HEK293 (cell line): ENCODE results near the gene WNT7A.

ENCODE experiments used
- CTCF ChIA-PET: fragments of 350-600 bp; formaldehyde crosslinking; extraction: SDS; loops from one replicate; lab custom pipeline; 2021; ENCODE audit warnings: antibody characterized with exemption; lab: Yijun Ruan, JAX
- POLR2A ChIA-PET: fragments of 300-600 bp; formaldehyde crosslinking; extraction: SDS; loops from one replicate; lab custom pipeline; 2020; ENCODE audit warnings: antibody characterized with exemption, inconsistent platforms; lab: Yijun Ruan, JAX
- H3K27ac ChIP-seq: fragments of 200-500 bp; sonication (Bioruptor generic); 2 replicates; pipeline ENCODE4 v1.5.1; 2014; ENCODE audit warnings: low read depth, low read length, control low read depth, inconsistent platforms; ENCODE audit errors: extremely low read depth
- H3K36me3 ChIP-seq, 2 experiments: fragments of 200-500 bp in 1 of 2; sonication (Bioruptor generic) in 1 of 2; 1 replicate in 1 of 2; 2 replicates in 1 of 2; pipeline ENCODE4 v1.5.1; 2014 to 2017; ENCODE audit warnings: inconsistent platforms in 2 of 2, low read length in 2 of 2; ENCODE audit not compliant: control insufficient read depth in 2 of 2, insufficient read depth in 1 of 2
- H3K4me1 ChIP-seq: fragments of 200-500 bp; sonication (Bioruptor generic); 2 replicates; pipeline ENCODE4 v1.5.1; 2014; ENCODE audit warnings: mild to moderate bottlenecking, low read length, inconsistent platforms; ENCODE audit not compliant: control insufficient read depth, insufficient read depth
- H3K4me3 ChIP-seq: 2 replicates; pipeline ENCODE4 v1.5.1; 2011; ENCODE audit warnings: low read depth, mild to moderate bottlenecking, control low read depth, low read length, moderate library complexity
- H3K9me3 ChIP-seq: fragments of 200-500 bp; sonication (Bioruptor generic); 2 replicates; pipeline ENCODE4 v1.5.1; 2014; ENCODE audit warnings: low read depth, low read length, inconsistent platforms; ENCODE audit not compliant: control insufficient read depth, insufficient read depth
- BCL6B ChIP-seq: fragments of 450-650 bp; formaldehyde crosslinking; IDR thresholded peaks from 2 replicates; pipeline ENCODE4 v1.5.1; 2017; ENCODE audit warnings: missing biosample characterization, missing genetic modification characterization
- INSM2 ChIP-seq: fragments of 450-650 bp; formaldehyde crosslinking; IDR thresholded peaks from 2 replicates; pipeline ENCODE4 v1.5.1; 2016; ENCODE audit warnings: missing biosample characterization, missing genetic modification characterization
- KLF7 ChIP-seq: fragments of 450-650 bp; formaldehyde crosslinking; IDR thresholded peaks from 2 replicates; pipeline ENCODE4 v1.5.1; 2016; ENCODE audit warnings: missing biosample characterization, missing genetic modification characterization, borderline replicate concordance
- KLF9 ChIP-seq: fragments of 450-650 bp; formaldehyde crosslinking; IDR thresholded peaks from 2 replicates; pipeline ENCODE4 v1.5.1; 2016; ENCODE audit warnings: missing biosample characterization, missing genetic modification characterization, low read depth
- OVOL3 ChIP-seq: fragments of 450-650 bp; formaldehyde crosslinking; IDR thresholded peaks from 2 replicates; pipeline ENCODE4 v1.5.1; 2016; ENCODE audit warnings: missing biosample characterization, missing genetic modification characterization
- SALL2 ChIP-seq: fragments of 450-650 bp; formaldehyde crosslinking; IDR thresholded peaks from 2 replicates; pipeline ENCODE4 v1.5.0; 2017; ENCODE audit warnings: missing biosample characterization, mild to moderate bottlenecking, missing genetic modification characterization, borderline replicate concordance
- SETDB1 ChIP-seq: IDR thresholded peaks from one replicate; pipeline ENCODE4 v1.6.1; 2017; ENCODE audit warnings: mild to moderate bottlenecking, low read length, moderate library complexity, mixed read lengths; ENCODE audit not compliant: insufficient read length
- SP3 ChIP-seq: fragments of 450-650 bp; formaldehyde crosslinking; IDR thresholded peaks from 2 replicates; pipeline ENCODE4 v1.5.1; 2016; ENCODE audit warnings: missing biosample characterization, missing genetic modification characterization
- TRIM28 ChIP-seq: IDR thresholded peaks from 2 replicates; pipeline ENCODE4 v1.6.1; 2011; ENCODE audit warnings: low read length, control low read depth, borderline replicate concordance
- WT1 ChIP-seq: fragments of 450-650 bp; formaldehyde crosslinking; IDR thresholded peaks from 2 replicates; pipeline ENCODE4 v1.5.1; 2016; ENCODE audit warnings: missing biosample characterization, missing genetic modification characterization
- ZBTB44 ChIP-seq: fragments of 450-650 bp; IDR thresholded peaks from 2 replicates; pipeline ENCODE4 v1.5.1; 2018; ENCODE audit warnings: missing biosample characterization, mild to moderate bottlenecking, missing genetic modification characterization
- ZNF112 ChIP-seq: fragments of 450-650 bp; formaldehyde crosslinking; IDR thresholded peaks from 2 replicates; pipeline ENCODE4 v1.5.0; 2017; ENCODE audit warnings: missing biosample characterization, missing genetic modification characterization
- ZNF19 ChIP-seq: fragments of 450-650 bp; formaldehyde crosslinking; IDR thresholded peaks from 2 replicates; pipeline ENCODE4; 2016; ENCODE audit warnings: missing biosample characterization, missing genetic modification characterization, low read depth
- ZNF211 ChIP-seq: fragments of 450-650 bp; formaldehyde crosslinking; IDR thresholded peaks from 2 replicates; pipeline ENCODE4 v1.5.1; 2016; ENCODE audit warnings: low read depth, missing biosample characterization, missing genetic modification characterization
- ZNF214 ChIP-seq: fragments of 450-650 bp; formaldehyde crosslinking; IDR thresholded peaks from 2 replicates; pipeline ENCODE4 v1.5.1; 2017; ENCODE audit warnings: missing biosample characterization, mild to moderate bottlenecking, missing genetic modification characterization, borderline replicate concordance
- ZNF221 ChIP-seq: fragments of 450-650 bp; formaldehyde crosslinking; IDR thresholded peaks from 2 replicates; pipeline ENCODE4 v1.5.1; 2017; ENCODE audit warnings: missing biosample characterization, missing genetic modification characterization, borderline replicate concordance
- ZNF266 ChIP-seq: fragments of 450-650 bp; formaldehyde crosslinking; IDR thresholded peaks from 2 replicates; pipeline ENCODE4 v1.5.1; 2016; ENCODE audit warnings: missing biosample characterization, missing genetic modification characterization, low read depth
- ZNF335 ChIP-seq: fragments of 450-650 bp; formaldehyde crosslinking; conservative IDR thresholded peaks from 2 replicates; pipeline ENCODE4 v1.5.1; 2016; ENCODE audit warnings: missing biosample characterization, missing genetic modification characterization
- ZNF394 ChIP-seq: fragments of 450-650 bp; formaldehyde crosslinking; IDR thresholded peaks from 2 replicates; pipeline ENCODE4 v1.5.1; 2016; ENCODE audit warnings: missing biosample characterization, missing genetic modification characterization, mild to moderate bottlenecking, moderate library complexity, borderline replicate concordance
- ZNF473 ChIP-seq: fragments of 450-650 bp; formaldehyde crosslinking; IDR thresholded peaks from 2 replicates; pipeline ENCODE4 v1.5.1; 2017; ENCODE audit warnings: missing biosample characterization, missing genetic modification characterization
- ZNF585B ChIP-seq: fragments of 450-650 bp; formaldehyde crosslinking; IDR thresholded peaks from 2 replicates; pipeline ENCODE4 v1.5.1; 2016; ENCODE audit warnings: missing biosample characterization, missing genetic modification characterization
- ZNF600 ChIP-seq: fragments of 450-650 bp; formaldehyde crosslinking; IDR thresholded peaks from 2 replicates; pipeline ENCODE4 v1.5.1; 2016; ENCODE audit warnings: missing biosample characterization, missing genetic modification characterization
- ZNF701 ChIP-seq: fragments of 450-650 bp; formaldehyde crosslinking; IDR thresholded peaks from 2 replicates; pipeline ENCODE4 v1.5.1; 2016; ENCODE audit warnings: missing biosample characterization, missing genetic modification characterization
- ZNF707 ChIP-seq: fragments of 450-650 bp; formaldehyde crosslinking; IDR thresholded peaks from 2 replicates; pipeline ENCODE4 v1.5.1; 2016; ENCODE audit warnings: missing biosample characterization, missing genetic modification characterization
- ZNF777 ChIP-seq: fragments of 450-650 bp; formaldehyde crosslinking; IDR thresholded peaks from 2 replicates; pipeline ENCODE4 v1.5.1; 2017; ENCODE audit warnings: missing biosample characterization, missing genetic modification characterization, borderline replicate concordance
- ZSCAN16 ChIP-seq: fragments of 450-650 bp; formaldehyde crosslinking; IDR thresholded peaks from 2 replicates; pipeline ENCODE4 v1.5.1; 2016; ENCODE audit warnings: missing biosample characterization, missing genetic modification characterization
- ZXDB ChIP-seq: fragments of 450-650 bp; formaldehyde crosslinking; IDR thresholded peaks from 2 replicates; pipeline ENCODE4 v1.5.1; 2016; ENCODE audit warnings: missing biosample characterization, missing genetic modification characterization

WNT7A gene

GRCh38 chr3:13831386-13831996, 48.4 kb downstream of the WNT7A start:
- H3K9me3 ChIP-seq = no peaks in the 10 kb centered on the region
- H3K36me3 ChIP-seq = no peaks in the 10 kb centered on the region
- H3K4me3 ChIP-seq = no peak overlapping the region
- H3K27ac ChIP-seq = no peak overlapping the region
- CTCF ChIA-PET = interaction anchor here (0.9 kb wide), 1 partner anchor 49 kb away, joined by 3 read pairs; no protein-coding TSS in a partner anchor
- no peak for TF ChIP-seq TRIM28
- no peak for TF ChIP-seq ZBTB44 (tag by site-specific recombination)
- no peak for TF ChIP-seq KLF9
- no peak for TF ChIP-seq SALL2 (tag by site-specific recombination)
- no peaks in the 10 kb centered on the region for H3K4me1 ChIP-seq
- POLR2A ChIA-PET = no interaction called here

GRCh38 chr3:13829311-13829710, 50.6 kb downstream of the WNT7A start:
- CTCF ChIA-PET = no interaction called here

GRCh38 chr3:13828501-13829265, 51.2 kb downstream of the WNT7A start:
- H3K4me3 ChIP-seq = no peak overlapping the region
- H3K36me3 ChIP-seq = no peaks in the 10 kb centered on the region
- CTCF ChIA-PET = no interaction called here
- TF ChIP-seq ZNF335 (no peak), ZNF112 (no peak), ZNF214 (tag by site-specific recombination) (no peak), SETDB1 (no peak), ZNF707 (tag by site-specific recombination) (no peak), INSM2 (tag by site-specific recombination) (no peak)
- TF ChIP-seq, all 188 proteins: peak for 0
- no peak overlapping the region for H3K27ac ChIP-seq
- H3K4me1 ChIP-seq = no peaks in the 10 kb centered on the region
- H3K9me3 ChIP-seq = no peaks in the 10 kb centered on the region
- POLR2A ChIA-PET = no interaction called here

More at GRCh38 chr3:13829311-13829710, 50.6 kb downstream of the WNT7A start:
- H3K9me3 ChIP-seq = no peaks in the 10 kb centered on the region
- no peak overlapping the region for H3K27ac ChIP-seq
- POLR2A ChIA-PET = no interaction called here
- no peaks in the 10 kb centered on the region for H3K4me1 ChIP-seq
- TF ChIP-seq ZNF19 (tag by site-specific recombination) (no peak), ZNF600 (no peak), ZNF777 (tag by site-specific recombination) (no peak), BCL6B (tag by site-specific recombination) (no peak), ZNF585B (tag by site-specific recombination) (no peak), KLF7 (tag by site-specific recombination) (no peak), ZNF211 (tag by site-specific recombination) (no peak), ZNF473 (no peak), OVOL3 (tag by site-specific recombination) (no peak), ZNF266 (tag by site-specific recombination) (no peak), ZXDB (tag by site-specific recombination) (no peak), ZNF701 (tag by site-specific recombination) (no peak), ZNF221 (no peak), ZNF394 (tag by site-specific recombination) (no peak), ZNF112 (no peak), SP3 (tag by site-specific recombination) (no peak), INSM2 (tag by site-specific recombination) (no peak), ZSCAN16 (tag by site-specific recombination) (no peak), WT1 (tag by site-specific recombination) (no peak)
- H3K4me3 ChIP-seq = no peak overlapping the region
- H3K36me3 ChIP-seq = no peaks in the 10 kb centered on the region
